Mammary epithelial cell (primary cell): ENCODE data around the gene SOX8.

Experiments used
- EZH2 ChIP-seq: IDR thresholded peaks from 2 replicates; pipeline ENCODE4 v1.6.1; 2012; ENCODE audit warnings: low read length, inconsistent platforms, borderline replicate concordance
- TF ChIP-seq, protein P1 (sequence below), 2 donors: IDR thresholded peaks in 1 of 2; conservative IDR thresholded peaks in 1 of 2; 2 replicates each; pipeline ENCODE4 v1.5.1; 2011 to 2012; ENCODE audit warnings: inconsistent platforms in 2 of 2, low read length in 2 of 2, mild to moderate bottlenecking in 2 of 2, control low read depth in 1 of 2, low read depth in 1 of 2; ENCODE audit not compliant: insufficient read depth in 1 of 2; ENCODE audit errors: extremely low read depth in 1 of 2

DNA sequence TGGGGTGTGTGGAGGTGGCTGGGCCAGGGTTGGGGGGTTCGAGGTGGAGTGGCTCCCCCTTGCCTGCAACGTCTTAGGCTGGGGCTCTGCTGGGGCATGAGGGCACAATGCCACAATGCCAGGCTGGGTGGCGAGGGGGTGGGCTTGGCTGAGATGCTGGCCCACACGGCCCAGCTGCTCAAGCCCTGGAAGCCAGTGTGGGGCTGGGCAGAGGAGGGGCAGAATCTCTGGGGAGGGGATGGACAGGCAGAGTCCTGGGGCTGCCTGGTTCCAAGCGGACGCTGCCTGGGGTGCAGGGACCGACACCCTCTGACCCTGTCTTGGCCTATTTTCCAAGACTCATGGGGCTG is 53.5 kb downstream of the SOX8 start:
- TF ChIP-seq, protein P1, sequence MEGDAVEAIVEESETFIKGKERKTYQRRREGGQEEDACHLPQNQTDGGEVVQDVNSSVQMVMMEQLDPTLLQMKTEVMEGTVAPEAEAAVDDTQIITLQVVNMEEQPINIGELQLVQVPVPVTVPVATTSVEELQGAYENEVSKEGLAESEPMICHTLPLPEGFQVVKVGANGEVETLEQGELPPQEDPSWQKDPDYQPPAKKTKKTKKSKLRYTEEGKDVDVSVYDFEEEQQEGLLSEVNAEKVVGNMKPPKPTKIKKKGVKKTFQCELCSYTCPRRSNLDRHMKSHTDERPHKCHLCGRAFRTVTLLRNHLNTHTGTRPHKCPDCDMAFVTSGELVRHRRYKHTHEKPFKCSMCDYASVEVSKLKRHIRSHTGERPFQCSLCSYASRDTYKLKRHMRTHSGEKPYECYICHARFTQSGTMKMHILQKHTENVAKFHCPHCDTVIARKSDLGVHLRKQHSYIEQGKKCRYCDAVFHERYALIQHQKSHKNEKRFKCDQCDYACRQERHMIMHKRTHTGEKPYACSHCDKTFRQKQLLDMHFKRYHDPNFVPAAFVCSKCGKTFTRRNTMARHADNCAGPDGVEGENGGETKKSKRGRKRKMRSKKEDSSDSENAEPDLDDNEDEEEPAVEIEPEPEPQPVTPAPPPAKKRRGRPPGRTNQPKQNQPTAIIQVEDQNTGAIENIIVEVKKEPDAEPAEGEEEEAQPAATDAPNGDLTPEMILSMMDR (conservative IDR thresholded peaks at IDR 0.05 in 1 of 2, IDR thresholded peaks at IDR 0.05 in 1 of 2; ENCODE audit: extremely low read depth in 1 of 2, insufficient read depth in 1 of 2, low read depth in 1 of 2, low read length in 2 of 2), result no peak
- no peak for TF ChIP-seq EZH2
